ENCODE results near the gene GAK. TPM values are rescaled to one million over a fixed set of nuclear protein-coding genes. Genes with fewer than 3 reads are reported as not detected.

The GAK gene
- total and polyA plus RNA-seq, 2 of the 13 experiments (the other 11 are each of a cell fraction or from before 2014, with no cell fraction given): 17.5 to 44.3 TPM

DNA sequence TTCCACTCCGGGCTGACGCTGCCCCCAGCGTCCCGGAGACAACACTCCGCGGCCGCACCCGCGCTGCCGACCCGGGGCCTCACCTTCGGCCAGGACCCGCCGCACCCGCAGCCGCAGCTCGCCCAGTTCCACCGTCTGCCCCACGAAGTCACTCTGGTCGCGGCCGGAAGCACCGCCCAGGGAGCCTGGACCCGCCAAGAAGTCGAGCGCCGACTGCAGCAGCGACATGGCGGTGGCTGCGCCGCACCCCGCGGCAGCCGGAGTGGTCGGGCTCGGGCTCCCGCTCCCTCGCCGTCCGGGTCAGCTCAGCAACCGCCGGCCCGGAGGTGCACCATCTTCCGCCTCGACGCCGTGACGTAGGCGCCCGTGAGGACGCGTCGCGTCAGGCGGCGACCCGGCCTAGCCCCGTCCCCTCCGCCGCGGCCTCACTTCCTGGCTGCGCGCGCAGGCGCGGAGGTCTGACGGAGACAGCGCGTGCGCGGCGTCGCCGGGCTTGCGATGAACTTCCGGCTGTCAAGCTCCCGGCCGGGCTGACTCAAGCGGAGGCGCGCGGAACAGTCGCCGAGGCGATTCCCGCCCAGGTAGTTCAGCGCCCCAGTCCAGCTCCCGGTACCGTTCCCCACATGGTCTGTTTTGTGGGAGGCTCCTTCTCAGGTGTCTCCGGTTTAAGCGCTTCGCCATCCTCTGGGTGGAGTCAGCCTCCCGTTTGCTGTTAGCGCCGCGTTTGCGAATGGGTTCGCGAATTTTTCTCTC lies at the start of gene GAK, which contains the start of gene TMEM175 (continued):
- TF ChIP-seq, protein P1, sequence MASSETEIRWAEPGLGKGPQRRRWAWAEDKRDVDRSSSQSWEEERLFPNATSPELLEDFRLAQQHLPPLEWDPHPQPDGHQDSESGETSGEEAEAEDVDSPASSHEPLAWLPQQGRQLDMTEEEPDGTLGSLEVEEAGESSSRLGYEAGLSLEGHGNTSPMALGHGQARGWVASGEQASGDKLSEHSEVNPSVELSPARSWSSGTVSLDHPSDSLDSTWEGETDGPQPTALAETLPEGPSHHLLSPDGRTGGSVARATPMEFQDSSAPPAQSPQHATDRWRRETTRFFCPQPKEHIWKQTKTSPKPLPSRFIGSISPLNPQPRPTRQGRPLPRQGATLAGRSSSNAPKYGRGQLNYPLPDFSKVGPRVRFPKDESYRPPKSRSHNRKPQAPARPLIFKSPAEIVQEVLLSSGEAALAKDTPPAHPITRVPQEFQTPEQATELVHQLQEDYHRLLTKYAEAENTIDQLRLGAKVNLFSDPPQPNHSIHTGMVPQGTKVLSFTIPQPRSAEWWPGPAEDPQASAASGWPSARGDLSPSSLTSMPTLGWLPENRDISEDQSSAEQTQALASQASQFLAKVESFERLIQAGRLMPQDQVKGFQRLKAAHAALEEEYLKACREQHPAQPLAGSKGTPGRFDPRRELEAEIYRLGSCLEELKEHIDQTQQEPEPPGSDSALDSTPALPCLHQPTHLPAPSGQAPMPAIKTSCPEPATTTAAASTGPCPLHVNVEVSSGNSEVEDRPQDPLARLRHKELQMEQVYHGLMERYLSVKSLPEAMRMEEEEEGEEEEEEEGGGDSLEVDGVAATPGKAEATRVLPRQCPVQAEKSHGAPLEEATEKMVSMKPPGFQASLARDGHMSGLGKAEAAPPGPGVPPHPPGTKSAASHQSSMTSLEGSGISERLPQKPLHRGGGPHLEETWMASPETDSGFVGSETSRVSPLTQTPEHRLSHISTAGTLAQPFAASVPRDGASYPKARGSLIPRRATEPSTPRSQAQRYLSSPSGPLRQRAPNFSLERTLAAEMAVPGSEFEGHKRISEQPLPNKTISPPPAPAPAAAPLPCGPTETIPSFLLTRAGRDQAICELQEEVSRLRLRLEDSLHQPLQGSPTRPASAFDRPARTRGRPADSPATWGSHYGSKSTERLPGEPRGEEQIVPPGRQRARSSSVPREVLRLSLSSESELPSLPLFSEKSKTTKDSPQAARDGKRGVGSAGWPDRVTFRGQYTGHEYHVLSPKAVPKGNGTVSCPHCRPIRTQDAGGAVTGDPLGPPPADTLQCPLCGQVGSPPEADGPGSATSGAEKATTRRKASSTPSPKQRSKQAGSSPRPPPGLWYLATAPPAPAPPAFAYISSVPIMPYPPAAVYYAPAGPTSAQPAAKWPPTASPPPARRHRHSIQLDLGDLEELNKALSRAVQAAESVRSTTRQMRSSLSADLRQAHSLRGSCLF (CRISPR knock-in tag; IDR thresholded peaks at IDR 0.05; ENCODE audit: borderline replicate concordance): no peak
- no peak for TF ChIP-seq SETDB1 (CRISPR knock-in tag; IDR thresholded peaks at IDR 0.05; ENCODE audit: borderline replicate concordance)
- TF ChIP-seq, protein P2, sequence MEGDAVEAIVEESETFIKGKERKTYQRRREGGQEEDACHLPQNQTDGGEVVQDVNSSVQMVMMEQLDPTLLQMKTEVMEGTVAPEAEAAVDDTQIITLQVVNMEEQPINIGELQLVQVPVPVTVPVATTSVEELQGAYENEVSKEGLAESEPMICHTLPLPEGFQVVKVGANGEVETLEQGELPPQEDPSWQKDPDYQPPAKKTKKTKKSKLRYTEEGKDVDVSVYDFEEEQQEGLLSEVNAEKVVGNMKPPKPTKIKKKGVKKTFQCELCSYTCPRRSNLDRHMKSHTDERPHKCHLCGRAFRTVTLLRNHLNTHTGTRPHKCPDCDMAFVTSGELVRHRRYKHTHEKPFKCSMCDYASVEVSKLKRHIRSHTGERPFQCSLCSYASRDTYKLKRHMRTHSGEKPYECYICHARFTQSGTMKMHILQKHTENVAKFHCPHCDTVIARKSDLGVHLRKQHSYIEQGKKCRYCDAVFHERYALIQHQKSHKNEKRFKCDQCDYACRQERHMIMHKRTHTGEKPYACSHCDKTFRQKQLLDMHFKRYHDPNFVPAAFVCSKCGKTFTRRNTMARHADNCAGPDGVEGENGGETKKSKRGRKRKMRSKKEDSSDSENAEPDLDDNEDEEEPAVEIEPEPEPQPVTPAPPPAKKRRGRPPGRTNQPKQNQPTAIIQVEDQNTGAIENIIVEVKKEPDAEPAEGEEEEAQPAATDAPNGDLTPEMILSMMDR (CRISPR knock-in tag; IDR thresholded peaks at IDR 0.05): no peak
- TF ChIP-seq ZFP37 (CRISPR knock-in tag; IDR thresholded peaks at IDR 0.05; ENCODE audit: borderline replicate concordance): no peak
- TF ChIP-seq ZNF432 (CRISPR knock-in tag; IDR thresholded peaks at IDR 0.05; ENCODE audit: borderline replicate concordance): no peak
- TF ChIP-seq, protein P3, sequence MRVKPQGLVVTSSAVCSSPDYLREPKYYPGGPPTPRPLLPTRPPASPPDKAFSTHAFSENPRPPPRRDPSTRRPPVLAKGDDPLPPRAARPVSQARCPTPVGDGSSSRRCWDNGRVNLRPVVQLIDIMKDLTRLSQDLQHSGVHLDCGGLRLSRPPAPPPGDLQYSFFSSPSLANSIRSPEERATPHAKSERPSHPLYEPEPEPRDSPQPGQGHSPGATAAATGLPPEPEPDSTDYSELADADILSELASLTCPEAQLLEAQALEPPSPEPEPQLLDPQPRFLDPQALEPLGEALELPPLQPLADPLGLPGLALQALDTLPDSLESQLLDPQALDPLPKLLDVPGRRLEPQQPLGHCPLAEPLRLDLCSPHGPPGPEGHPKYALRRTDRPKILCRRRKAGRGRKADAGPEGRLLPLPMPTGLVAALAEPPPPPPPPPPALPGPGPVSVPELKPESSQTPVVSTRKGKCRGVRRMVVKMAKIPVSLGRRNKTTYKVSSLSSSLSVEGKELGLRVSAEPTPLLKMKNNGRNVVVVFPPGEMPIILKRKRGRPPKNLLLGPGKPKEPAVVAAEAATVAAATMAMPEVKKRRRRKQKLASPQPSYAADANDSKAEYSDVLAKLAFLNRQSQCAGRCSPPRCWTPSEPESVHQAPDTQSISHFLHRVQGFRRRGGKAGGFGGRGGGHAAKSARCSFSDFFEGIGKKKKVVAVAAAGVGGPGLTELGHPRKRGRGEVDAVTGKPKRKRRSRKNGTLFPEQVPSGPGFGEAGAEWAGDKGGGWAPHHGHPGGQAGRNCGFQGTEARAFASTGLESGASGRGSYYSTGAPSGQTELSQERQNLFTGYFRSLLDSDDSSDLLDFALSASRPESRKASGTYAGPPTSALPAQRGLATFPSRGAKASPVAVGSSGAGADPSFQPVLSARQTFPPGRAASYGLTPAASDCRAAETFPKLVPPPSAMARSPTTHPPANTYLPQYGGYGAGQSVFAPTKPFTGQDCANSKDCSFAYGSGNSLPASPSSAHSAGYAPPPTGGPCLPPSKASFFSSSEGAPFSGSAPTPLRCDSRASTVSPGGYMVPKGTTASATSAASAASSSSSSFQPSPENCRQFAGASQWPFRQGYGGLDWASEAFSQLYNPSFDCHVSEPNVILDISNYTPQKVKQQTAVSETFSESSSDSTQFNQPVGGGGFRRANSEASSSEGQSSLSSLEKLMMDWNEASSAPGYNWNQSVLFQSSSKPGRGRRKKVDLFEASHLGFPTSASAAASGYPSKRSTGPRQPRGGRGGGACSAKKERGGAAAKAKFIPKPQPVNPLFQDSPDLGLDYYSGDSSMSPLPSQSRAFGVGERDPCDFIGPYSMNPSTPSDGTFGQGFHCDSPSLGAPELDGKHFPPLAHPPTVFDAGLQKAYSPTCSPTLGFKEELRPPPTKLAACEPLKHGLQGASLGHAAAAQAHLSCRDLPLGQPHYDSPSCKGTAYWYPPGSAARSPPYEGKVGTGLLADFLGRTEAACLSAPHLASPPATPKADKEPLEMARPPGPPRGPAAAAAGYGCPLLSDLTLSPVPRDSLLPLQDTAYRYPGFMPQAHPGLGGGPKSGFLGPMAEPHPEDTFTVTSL (CRISPR knock-in tag; IDR thresholded peaks at IDR 0.05; ENCODE audit: borderline replicate concordance): no peak
- TF ChIP-seq, protein P4, sequence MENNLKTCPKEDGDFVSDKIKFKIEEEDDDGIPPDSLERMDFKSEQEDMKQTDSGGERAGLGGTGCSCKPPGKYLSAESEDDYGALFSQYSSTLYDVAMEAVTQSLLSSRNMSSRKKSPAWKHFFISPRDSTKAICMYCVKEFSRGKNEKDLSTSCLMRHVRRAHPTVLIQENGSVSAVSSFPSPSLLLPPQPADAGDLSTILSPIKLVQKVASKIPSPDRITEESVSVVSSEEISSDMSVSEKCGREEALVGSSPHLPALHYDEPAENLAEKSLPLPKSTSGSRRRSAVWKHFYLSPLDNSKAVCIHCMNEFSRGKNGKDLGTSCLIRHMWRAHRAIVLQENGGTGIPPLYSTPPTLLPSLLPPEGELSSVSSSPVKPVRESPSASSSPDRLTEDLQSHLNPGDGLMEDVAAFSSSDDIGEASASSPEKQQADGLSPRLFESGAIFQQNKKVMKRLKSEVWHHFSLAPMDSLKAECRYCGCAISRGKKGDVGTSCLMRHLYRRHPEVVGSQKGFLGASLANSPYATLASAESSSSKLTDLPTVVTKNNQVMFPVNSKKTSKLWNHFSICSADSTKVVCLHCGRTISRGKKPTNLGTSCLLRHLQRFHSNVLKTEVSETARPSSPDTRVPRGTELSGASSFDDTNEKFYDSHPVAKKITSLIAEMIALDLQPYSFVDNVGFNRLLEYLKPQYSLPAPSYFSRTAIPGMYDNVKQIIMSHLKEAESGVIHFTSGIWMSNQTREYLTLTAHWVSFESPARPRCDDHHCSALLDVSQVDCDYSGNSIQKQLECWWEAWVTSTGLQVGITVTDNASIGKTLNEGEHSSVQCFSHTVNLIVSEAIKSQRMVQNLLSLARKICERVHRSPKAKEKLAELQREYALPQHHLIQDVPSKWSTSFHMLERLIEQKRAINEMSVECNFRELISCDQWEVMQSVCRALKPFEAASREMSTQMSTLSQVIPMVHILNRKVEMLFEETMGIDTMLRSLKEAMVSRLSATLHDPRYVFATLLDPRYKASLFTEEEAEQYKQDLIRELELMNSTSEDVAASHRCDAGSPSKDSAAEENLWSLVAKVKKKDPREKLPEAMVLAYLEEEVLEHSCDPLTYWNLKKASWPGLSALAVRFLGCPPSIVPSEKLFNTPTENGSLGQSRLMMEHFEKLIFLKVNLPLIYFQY (CRISPR knock-in tag; IDR thresholded peaks at IDR 0.05; ENCODE audit: borderline replicate concordance): peak; percentile 82; the same call in 1 of the 2 replicates
- no peak; the same call in 1 of the 2 replicates for TF ChIP-seq ZNF703 (CRISPR knock-in tag; IDR thresholded peaks at IDR 0.05; ENCODE audit: borderline replicate concordance)
- TF ChIP-seq ZNF547 (CRISPR knock-in tag; IDR thresholded peaks at IDR 0.05): peak; percentile 86
- TF ChIP-seq BRCA1 (CRISPR knock-in tag; IDR thresholded peaks at IDR 0.05): no peak
- TF ChIP-seq XBP1 (CRISPR knock-in tag; IDR thresholded peaks at IDR 0.05): no peak
